ENCODE results near the gene SIN3A. TPM values are rescaled to one million over a fixed set of nuclear protein-coding genes. Genes with fewer than 3 reads are reported as not detected.

Gene SIN3A
- total and polyA plus RNA-seq, 2 of the 8 experiments (the other 6 are each of a cell fraction or from before 2014, with no cell fraction given), result 69.5 to 109 TPM

GRCh38 chr15:75357976-75358673 is 93.4 kb downstream of the SIN3A start:
- 93% methylated on average over 17 of the region's 17 CpGs; no CpG with 5 or more reads in 1 of the 2 experiments for WGBS, 2 experiments (ENCODE audit: extremely low coverage in 1 of 2, insufficient coverage in 1 of 2, insufficient read length in 1 of 2, insufficient replicate concordance in 2 of 2, low coverage in 1 of 2, low lambda C conversion rate in 2 of 2, missing lambda C conversion rate in 1 of 2)
- H3K23me2 ChIP-seq (ENCODE audit: low read depth, low read length), result no peaks in the 10 kb centered on the region
- H4K91ac ChIP-seq (replicated peaks; ENCODE audit: insufficient read length, low read length), result no peak overlapping the region
- H3K27me3 ChIP-seq (replicated peaks in 1 of 4; ENCODE audit: control insufficient read depth in 3 of 4, extremely low read depth in 1 of 4, insufficient read depth in 3 of 4, low read length in 3 of 4), result no peaks in the 10 kb centered on the region
- no peak overlapping the region for H2AK5ac ChIP-seq (ENCODE audit: low read depth, low read length)
- no peak overlapping the region for H4K5ac ChIP-seq (ENCODE audit: insufficient read length, low read depth, low read length)
- no peak overlapping the region for H4K8ac ChIP-seq (ENCODE audit: extremely low read depth, insufficient read depth, low read length)
- no peak overlapping the region for H2BK20ac ChIP-seq (ENCODE audit: low read length)
- no peak overlapping the region for H3K14ac ChIP-seq (ENCODE audit: insufficient read length)
- no peaks in the 10 kb centered on the region for H3K9me3 ChIP-seq (ENCODE audit: insufficient read depth in 2 of 2, low read depth in 1 of 2, low read length in 1 of 2)
- peaks cover 0 to 25% (median 3%) of the 10 kb centered on the region in 4 experiments; a peak in 5 of 8 replicates for H3K36me3 ChIP-seq (ENCODE audit: control insufficient read depth in 2 of 4, insufficient read depth in 4 of 4, low read length in 3 of 4)
- H3K9ac ChIP-seq (replicated peaks in 1 of 4; ENCODE audit: extremely low read depth in 1 of 4, low read depth in 3 of 4, low read length in 3 of 4), result no peak overlapping the region
- no peak overlapping the region for H3K56ac ChIP-seq (replicated peaks; ENCODE audit: insufficient read length, low read depth, low read length)
- H2BK120ac ChIP-seq (replicated peaks; ENCODE audit: low read depth, low read length), result no peak overlapping the region
- no peak overlapping the region for H3K4me2 ChIP-seq (ENCODE audit: insufficient read depth in 1 of 2, low read depth in 2 of 2, low read length in 2 of 2)
- FAIRE-seq (no peak), DNase-seq (ENCODE audit: low read depth in 1 of 2, low spot score in 2 of 2) (no peak)
- no peak overlapping the region for H3K27ac ChIP-seq (ENCODE audit: low read depth, low read length)
- no peak overlapping the region for H2BK12ac ChIP-seq (ENCODE audit: low read depth, low read length)
- H2AFZ ChIP-seq (ENCODE audit: low read length), result no peak overlapping the region
- H3K4me1 ChIP-seq (replicated peaks in 1 of 4; ENCODE audit: control insufficient read depth in 3 of 4, insufficient read depth in 4 of 4, low read length in 3 of 4), result no peaks in the 10 kb centered on the region
- ChIA-PET POLR2A (ENCODE audit: partially characterized antibody) (interaction anchor here (1.2 to 5.7 kb wide), 3 partner anchors 10 to 14 kb away, joined by 3 to 40 read pairs (median 9); partner anchors contain the start of gene MAN2C1), CTCF (ENCODE audit: partially characterized antibody) (interaction anchor here (0.7 kb wide), 1 partner anchor 139 kb away, joined by 3 read pairs; no protein-coding TSS in a partner anchor)
- H2BK15ac ChIP-seq (ENCODE audit: low read length), result no peak overlapping the region
- no peaks in the 10 kb centered on the region for H3K79me2 ChIP-seq (ENCODE audit: control insufficient read depth in 1 of 2, insufficient read depth in 2 of 2, low read length in 2 of 2)
- no peaks in the 10 kb centered on the region; the same call in 1 of the 2 replicates for H3K79me1 ChIP-seq (ENCODE audit: low read depth, low read length)
- H3K23ac ChIP-seq (ENCODE audit: insufficient read length), result no peak overlapping the region
- H3K4me3 ChIP-seq (ENCODE audit: extremely low read depth in 1 of 4, insufficient read depth in 2 of 4, low read depth in 3 of 4, low read length in 4 of 4), result no peak overlapping the region
- H2BK5ac ChIP-seq (ENCODE audit: low read depth, low read length), result no peak overlapping the region
- H3K18ac ChIP-seq (ENCODE audit: extremely low read depth, low read length), result no peak overlapping the region
- no peak overlapping the region for H3K4ac ChIP-seq (replicated peaks; ENCODE audit: insufficient read length, low read depth, low read length)
- H4K20me1 ChIP-seq (replicated peaks in 1 of 2; ENCODE audit: control insufficient read depth in 1 of 2, insufficient read depth in 2 of 2, low read length in 2 of 2), result peaks cover 0 to 5% of the 10 kb centered on the region in 2 experiments
- TF ChIP-seq CTCF (IDR thresholded peaks at IDR 0.05; ENCODE audit: control extremely low read depth in 1 of 3, insufficient read depth in 1 of 3, low read depth in 1 of 3, low read length in 3 of 3), result no peak
- TF ChIP-seq USF2 (IDR thresholded peaks at IDR 0.05; ENCODE audit: low read length), result no peak
- no peak for TF ChIP-seq TBP (IDR thresholded peaks at IDR 0.05; ENCODE audit: low read depth, low read length)
- no peak for TF ChIP-seq RFX5 (IDR thresholded peaks at IDR 0.05; ENCODE audit: borderline replicate concordance, low read depth, low read length)
- TF ChIP-seq NRF1 (IDR thresholded peaks at IDR 0.05; ENCODE audit: low read depth, low read length), result no peak
- no peak for TF ChIP-seq TCF12 (IDR thresholded peaks at IDR 0.05; ENCODE audit: low read depth, low read length)
- no peak for TF ChIP-seq CEBPB (IDR thresholded peaks at IDR 0.05; ENCODE audit: low read depth, low read length)
- no peak for TF ChIP-seq KDM1A (IDR thresholded peaks at IDR 0.05; ENCODE audit: borderline replicate concordance, low read length)
- no peak for TF ChIP-seq BACH1 (IDR thresholded peaks at IDR 0.05; ENCODE audit: low read length)

Data from H1 (cell line).